Stimulated activated CD4-positive, alpha-beta T cell treated with anti-CD3 and anti-CD28 coated beads, Interleukin-1b, Interleukin-23, amount 100 ng/mL, for 48 hours (primary cell): ENCODE results near the gene CCDC51.
"Not testable (repeated sequence)": the region's sequence is repeated elsewhere in the genome, so short reads cannot be mapped to it uniquely, and the experiment has no call there.

Experiments
- DNase-seq: peaks from one replicate; pipeline ENCODE4 v3.0.0-alpha.2; 2020

Gene CCDC51, protein sequence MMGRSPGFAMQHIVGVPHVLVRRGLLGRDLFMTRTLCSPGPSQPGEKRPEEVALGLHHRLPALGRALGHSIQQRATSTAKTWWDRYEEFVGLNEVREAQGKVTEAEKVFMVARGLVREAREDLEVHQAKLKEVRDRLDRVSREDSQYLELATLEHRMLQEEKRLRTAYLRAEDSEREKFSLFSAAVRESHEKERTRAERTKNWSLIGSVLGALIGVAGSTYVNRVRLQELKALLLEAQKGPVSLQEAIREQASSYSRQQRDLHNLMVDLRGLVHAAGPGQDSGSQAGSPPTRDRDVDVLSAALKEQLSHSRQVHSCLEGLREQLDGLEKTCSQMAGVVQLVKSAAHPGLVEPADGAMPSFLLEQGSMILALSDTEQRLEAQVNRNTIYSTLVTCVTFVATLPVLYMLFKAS

DNA sequence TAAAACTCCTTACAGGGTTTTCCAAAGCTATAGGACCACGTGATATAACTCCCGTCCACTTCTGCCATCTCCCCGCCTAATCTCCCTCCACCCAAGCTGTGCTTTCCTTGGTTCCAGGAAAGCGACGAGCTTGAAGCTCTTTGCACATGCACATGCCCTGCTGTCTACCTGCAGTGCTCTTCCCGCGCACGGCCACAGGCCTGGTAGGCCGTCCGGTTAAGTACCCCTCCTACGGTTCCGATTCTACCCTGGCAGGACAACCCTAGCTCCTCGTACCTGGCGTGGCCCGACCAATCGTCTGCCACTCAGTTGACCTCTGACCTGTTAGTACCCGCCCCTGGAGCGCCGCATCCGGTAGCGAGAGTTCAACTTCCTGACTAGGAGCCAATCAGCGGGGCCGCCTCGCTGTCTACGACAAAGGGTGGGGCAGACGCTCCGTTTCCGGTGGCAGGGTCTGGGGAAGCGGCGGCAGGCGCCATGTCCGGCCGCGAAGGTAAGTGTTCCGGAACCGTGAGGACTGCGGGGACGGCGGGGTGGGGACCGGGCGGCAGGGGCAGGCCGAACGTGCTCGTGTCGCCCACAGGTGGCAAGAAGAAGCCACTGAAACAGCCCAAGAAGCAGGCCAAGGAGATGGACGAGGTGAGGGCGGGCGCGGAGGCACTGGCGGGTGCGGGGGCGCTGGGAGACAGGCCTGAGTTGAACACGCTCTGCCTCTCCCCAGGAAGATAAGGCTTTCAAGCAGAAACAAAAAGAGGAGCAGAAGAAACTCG, at the start of gene CCDC51, which contains the start of gene TMA7:
TSS of gene CCDC51 (minus strand) at position 300 of the 770 bp plus-strand sequence. CDS start 4,991 bp downstream, outside the sequence.
TSS of gene TMA7 (plus strand) at position 438 of the 770 bp plus-strand sequence. CDS start at position 478, 40 bp downstream.
- peak; percentile 99 for DNase-seq

DNA sequence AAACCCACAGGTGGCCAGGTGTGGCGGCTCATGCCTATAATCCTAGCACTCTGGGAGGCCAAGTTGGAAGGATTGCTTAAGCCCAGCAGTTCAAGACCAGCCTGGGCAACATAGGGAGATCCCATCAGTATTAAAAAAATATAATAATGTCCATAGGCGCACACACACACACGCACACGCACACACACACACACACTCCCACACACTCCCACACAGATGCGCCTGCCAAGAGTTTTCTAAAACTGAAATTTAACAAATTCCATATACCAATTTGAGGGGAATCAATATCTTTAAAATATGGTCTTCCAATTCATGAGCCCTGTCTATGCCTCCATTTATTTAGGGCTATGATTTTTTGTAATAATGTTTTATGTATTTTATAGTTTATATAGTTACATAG, 47.0 kb upstream of the CCDC51 start:
- DNase-seq, result no peak

DNA sequence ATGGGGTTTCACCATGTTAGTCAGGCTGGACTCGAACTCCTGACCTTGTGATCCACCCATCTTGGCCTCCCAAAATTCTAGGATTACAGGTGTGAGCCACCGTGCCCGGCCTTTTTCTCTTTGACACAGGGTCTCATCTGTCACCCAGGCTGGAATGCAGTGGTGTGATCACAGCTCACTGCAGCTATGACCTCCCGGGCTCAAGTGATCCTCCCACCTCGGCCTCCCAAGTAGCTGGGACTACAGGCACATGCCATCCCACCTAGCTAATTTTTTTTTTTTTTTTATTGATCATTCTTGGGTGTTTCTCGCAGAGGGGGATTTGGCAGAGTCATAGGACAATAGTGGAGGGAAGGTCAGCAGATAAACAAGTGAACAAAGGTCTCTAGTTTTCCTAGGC, 42.9 kb upstream of the CCDC51 start:
- DNase-seq, result not testable (repeated sequence)

DNA sequence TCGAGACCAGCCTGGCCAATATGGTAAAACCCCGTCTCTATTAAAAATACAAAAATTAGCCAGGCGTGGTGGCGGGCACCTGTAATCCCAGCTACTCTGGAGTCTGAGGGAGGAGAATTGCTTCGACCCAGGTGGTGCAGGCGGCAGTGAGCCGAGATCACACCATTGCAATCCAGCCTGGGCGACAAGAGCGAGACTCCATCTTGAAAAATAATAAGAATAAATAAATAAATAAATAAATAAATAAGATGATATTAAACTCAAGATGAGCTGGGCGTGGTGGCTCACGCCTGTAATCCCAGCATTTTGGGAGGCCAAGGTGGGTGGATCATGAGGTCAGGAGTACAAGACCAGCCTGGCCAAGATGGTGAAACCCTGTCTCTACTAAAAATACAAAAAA, 41.0 kb upstream of the CCDC51 start:
- DNase-seq, result not testable (repeated sequence)

DNA sequence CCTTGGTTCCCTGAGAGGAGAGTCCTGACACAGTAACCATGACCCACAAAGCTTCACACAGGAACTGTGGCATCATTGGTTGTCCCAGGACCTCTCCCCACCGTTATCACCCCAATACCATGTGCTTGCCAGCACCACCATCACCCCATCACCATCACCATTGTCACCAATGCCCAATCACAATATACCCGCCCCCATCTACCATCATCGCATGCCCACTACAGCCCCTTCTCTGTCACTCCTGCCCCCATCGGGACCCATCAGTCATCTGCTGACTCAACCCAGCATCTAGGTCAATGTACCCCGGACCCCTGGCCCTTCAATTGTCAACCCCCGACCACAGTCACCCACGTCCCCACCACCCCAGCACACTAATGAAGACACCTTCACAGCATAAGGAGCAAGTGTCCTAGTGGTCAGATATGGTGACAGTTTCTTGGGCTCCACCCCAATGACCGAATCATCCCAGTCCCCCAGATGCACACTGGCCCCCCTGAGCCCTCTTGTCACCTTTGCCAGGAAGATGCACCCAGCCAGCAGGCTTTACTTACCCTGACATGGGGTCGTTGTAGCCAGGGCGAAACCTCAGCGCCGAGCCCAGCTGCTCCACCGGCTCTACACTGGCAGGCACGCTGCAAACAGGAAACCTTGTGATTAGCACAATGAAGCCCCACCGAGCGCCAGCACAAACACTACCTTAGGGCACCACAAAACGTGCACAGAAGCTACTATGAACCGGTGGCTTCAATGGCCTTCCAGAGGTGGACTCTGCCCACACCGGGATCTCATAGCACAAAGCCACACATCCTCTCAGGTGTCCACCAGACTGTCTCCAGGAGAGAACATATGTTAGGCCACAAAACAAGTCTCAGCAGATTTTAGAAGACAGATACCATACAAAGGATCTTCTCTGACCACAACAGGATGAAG, 39.0 kb upstream of the CCDC51 start:
- DNase-seq, result no peak

DNA sequence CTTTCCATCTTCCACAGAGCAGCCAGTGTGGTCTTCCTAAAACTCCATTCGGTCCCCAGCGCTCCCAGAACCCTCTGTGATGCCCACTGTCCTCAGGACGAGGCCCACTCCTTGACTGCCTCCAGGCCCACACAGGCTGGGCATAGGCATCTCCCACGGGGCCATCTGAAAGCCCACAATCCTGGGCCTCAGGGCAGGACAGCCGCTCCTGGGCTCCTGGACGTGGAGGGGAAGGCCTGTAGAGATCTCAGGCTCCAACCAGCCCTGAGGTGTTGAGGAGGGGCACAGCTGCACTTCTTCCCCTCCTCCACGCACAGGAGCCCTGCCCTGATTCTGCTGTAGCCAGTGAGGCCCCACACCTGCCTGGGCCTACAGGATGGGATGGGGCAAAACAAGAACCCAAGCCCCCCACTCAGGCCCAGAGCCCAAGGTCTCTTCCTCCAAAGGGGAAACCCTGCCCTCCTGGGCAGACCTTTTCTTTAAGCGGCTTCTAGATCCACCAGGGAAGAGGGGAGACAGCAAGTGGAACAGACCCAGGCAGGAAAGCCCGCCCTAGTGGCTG, 38.1 kb upstream of the CCDC51 start:
- DNase-seq, result no peak

DNA sequence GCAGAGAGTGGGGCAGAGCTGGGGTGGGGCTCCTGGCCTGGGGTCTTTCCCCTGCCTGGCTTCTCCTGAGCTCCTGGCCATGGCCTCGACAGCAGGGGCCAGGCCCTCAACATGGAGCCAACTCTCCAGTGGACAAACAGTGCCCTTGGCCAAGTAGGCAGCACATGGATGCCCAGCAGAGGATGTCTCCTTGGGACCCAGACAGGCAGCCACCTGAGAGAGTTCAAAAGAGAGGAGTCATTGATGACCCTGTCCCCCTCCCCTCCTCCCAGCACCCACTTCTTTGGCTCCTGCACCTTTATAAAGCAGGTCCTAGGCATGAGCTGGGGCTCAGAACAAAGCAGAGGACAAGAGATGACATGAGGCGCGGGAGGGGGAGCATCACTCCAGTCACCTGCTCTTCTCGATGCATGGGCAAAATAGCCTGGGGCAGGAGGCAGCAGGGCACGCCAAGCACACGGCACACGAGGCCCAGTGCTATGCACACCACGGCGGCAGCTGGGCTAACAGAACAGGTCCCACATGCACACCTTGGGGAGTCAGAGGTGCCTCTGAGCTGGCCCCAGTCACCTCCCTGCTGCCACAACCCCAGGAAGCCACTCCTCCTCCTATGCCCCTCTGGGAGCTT, 36.6 kb upstream of the CCDC51 start:
- no peak for DNase-seq

DNA sequence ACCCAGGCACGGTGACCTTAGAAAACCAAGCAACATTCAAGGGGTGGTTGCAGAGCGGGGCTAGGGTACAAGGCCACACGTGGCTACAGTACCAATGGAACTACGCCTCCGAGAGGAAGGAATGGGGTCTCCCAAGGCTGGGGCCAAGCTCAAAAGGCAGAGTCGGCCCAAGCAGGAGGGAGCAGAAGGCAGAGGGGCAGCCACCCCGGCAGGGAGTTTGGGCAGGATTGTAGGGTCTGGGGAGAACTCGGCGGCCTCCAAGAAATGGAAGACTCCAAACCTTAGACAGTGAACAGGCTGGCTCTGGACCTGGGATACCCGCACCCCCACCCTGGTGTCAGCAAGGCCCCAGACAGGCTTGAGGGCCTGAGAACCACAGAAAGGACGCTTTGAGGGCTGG, 35.3 kb upstream of the CCDC51 start:
- DNase-seq, result no peak

DNA sequence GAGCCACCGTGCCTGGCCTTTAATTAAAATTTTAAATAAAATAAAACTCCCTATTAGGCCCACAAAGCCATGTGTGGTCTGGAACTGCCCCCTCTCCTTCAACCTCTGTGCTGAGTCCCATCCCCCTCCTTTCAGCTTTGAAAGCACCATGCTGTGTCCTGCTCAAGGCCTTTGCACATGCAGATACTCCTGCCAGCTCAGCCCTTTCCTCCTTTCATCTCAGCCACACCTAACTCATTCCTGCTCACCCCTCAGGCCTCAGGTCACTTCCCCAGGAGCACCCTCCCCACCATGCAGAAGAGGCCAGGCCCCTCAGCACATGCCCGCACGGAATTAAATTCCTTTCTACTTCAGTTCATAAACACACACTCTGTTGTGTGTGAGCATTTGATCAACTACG, 34.7 kb upstream of the CCDC51 start:
- DNase-seq, result no peak

DNA sequence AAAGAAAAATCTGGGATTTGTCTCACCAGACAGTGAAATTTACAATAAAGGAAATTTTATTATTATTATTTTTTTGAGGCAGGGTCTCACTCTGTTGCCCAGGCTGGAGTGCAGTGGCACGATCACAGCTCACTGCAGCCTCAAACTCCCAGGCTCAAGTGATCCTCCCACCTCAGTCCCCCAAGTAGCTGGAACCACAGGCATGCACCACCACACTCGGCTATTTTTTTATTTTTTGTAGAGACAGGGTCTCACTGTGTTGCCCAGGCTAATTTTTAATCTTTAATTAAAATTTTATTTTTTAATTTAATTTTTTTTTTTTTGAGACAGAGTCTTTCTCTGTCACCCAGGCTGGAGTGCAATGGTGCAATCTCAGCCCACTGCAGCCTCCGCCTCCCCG, 34.1 kb upstream of the CCDC51 start:
- DNase-seq, result not testable (repeated sequence)

DNA sequence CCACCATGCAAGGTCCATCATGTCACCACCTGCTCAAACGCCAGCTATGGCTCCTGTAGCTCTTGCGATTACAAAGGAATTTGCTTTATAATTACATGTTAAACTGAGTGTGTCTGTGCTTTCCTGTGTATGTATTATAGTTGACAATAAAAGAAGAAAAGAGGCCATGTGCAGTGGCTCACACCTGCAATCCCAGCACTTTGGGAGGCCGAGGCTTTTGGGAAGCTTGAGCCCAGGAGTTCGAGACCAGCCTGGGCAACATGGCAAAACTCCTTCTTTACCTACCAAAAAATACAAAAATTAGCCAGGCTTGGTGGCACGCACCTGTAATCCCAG, 33.7 kb upstream of the CCDC51 start:
- DNase-seq, result no peak

DNA sequence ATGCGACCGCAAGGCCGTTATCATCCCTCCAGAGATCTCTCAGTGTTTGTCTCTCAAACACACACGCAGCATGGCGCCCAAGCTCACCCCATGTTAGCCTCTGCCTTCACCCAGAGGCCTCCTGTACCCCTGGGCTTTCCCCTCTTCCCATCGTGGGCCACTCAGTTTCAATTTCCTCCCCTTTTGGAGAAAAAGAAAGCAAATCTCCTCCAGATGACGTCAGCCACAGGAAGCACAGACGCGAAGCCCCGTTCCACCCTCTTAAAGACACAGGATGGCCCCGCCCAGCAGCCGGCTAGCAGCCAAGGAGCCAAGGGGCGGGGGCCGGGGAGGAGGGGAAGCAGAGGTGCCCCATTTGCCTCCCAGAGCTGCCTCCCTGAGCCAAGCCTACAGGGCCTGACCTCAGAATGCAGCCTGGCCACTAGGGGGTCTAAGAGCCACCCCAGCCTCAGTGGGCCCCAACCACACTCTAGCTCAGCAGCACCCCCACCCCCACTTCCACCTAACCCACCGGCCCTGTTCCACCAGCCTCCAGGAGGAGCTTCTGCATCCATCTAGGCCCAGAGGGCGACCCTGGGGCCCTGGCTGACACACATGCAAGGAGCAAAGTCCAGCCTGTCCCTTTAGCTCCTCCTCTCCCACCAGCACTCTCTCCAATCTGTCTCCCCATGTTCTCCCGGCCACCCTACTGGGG, 33.2 kb upstream of the CCDC51 start:
- peak; percentile 97 for DNase-seq

DNA sequence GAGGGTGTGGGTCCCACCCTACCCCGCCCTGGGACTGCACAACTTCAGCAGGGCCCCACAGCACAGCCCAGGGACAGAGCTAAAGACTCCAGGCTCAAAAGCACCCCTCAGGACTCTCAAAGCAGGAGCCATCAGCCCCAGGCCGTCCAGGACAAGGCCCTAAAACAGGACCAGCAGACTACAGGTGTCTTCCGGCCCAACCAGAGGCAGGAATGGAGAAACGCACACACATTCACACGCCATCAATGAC, 32.7 kb upstream of the CCDC51 start:
- DNase-seq, result no peak

DNA sequence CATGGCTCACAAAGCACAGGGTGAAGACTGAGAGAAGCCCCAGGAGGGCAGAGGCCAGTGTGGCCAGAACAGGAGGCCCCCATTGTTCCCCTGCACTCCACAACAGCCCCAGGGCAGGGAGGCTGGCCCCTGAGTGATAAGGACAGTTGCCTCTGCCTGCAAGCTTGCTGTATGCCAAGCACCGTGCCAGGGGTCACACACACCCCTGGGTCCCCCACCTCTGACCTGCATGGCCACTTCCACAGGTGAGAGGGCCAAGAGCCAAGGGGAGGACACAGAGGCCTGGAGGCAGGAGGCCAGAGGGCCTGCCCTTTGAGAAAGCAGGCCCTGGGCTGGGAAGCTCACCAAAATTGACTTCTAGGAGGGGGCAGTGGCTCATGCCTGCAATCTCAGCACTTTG, 30.4 kb upstream of the CCDC51 start:
- no peak for DNase-seq

DNA sequence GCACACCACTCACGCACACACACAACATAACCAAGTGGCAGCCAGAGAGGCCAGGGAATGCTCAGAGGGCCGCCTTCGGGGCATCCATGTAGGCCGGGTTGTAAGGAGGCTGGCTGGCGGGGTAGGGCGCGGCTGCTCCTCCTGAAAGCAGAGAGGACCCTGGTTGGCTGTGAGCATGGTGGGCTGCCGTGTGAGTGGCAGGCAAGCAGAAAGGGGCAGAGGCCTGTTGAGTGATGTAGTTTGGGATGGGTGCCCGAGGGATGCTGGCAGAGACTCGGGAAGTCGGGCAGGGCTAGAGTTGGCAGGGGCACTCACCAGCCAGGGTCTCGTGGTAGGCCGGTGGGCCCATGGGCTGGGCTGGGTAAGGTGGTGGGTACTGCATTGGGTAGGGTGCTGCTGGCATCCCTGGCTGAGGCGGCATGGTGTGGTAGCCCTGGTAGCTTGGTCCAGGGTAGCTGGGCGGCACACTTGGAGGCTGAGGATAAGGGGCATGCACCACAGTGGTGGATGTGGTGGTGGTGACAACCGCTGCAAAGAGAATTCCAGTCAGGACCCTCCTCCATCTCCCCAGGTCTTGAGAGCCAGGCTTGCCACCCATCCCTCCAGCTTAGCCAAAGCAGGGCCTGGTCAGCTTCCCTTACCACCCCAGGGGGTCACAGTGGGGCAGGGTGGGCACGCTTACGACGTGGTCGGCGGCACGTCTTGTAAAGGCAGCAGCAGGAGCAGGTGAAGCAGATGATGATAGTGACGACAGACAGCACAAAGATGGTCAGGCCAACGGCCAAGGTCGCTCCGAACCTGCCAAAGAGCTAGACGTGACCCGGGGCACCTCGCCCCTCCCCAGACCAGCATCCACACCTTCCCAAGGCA, 29.4 kb upstream of the CCDC51 start:
- DNase-seq, result no peak

DNA sequence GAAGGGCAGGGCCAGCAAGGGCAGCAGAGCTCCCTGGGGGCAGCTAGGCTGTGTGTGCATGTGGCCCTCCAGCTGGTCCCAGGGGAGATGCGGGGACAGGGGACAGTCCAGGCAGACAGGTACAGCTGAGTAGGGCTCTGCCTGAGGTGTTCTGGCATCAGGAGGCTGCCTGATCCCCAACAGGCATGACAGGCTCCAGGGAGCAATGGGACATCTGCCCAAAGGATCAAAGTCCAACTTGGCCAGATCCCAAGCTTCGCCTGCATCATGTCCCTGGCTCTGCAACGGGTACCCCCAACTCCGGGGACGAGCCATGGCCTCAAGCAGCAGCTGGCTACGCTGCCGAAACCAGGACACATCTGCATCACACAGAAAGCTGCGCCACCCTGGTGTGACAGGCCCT, 28.4 kb upstream of the CCDC51 start:
- no peak for DNase-seq

DNA sequence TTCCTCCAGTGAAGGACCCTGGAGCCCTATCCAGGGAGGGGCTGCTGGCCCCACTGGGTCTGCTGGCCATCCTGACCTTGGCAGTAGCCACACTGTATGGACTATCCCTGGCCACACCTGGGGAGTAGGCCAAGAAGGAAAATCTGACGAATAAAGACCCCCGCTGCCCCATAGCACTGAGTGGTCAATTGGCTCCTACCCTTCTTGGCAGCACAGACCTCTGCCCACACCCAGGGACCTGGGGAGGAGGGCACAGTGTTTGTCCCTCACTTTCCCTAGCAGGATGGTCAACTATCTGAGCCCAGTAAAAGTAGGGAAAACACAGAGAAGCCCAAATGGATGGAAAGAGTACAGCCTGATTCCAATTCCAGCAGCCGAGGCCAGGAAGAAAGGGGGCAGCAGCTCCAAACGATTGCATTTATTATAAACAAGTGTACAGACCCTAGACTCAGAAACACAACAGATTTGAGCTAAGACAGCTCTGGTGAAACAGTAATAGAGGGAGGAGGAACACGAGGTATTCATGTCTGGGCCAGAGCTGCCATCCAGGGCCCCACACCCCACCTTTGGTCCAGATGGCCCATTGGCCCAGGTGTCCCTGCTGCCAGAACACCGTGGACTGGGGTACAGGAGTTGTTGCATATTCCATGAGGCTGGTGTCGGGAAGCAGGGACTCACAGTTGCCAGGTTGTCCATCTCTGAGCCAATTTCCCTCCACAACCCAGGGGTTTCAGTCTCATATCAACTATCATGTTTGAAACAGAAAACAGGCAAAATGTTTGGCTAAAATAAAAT, 27.8 kb upstream of the CCDC51 start:
- no peak for DNase-seq

DNA sequence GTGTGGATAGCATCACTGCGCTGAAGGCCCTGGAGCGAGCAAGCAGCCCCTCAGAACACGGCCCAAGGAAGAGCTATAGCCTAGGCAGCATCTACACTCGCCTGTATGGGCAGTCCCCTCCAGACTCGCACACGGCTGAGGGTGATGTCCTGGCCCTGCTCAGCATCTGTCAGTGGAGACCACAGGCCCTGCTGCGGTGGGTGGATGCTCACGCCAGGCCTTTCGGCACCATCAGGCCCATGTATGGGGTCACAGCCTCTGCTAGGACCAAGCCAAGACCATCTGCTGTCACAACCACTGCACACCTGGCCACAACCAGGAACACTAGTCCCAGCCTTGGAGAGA, 27.2 kb upstream of the CCDC51 start:
- no peak for DNase-seq

DNA sequence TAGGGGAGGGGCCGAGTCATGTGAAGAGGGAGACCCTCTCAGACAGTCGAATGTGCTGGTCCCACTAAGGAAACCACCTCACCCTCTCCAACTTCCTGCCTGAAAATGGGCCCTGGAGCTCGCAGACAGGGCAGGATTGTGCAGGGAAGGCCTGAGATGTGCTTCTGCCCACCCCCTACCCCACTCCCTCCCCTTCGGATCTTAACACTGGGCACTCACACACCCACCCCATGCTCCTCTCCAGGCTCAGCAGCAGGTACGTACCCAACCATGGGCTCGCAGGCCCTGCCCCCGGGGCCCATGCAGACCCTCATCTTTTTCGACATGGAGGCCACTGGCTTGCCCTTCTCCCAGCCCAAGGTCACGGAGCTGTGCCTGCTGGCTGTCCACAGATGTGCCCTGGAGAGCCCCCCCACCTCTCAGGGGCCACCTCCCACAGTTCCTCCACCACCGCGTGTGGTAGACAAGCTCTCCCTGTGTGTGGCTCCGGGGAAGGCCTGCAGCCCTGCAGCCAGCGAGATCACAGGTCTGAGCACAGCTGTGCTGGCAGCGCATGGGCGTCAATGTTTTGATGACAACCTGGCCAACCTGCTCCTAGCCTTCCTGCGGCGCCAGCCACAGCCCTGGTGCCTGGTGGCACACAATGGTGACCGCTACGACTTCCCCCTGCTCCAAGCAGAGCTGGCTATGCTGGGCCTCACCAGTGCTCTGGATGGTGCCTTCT, 26.6 kb upstream of the CCDC51 start:
- DNase-seq, result peak; percentile 36
